Stimulated activated CD4-positive, alpha-beta T cell treated with anti-CD3 and anti-CD28 coated beads, TNF-alpha, amount 100 ng/mL, for 1 hour (primary cell): ENCODE results near the gene CACNA1E.
"Not testable (repeated sequence)": the region's sequence is repeated elsewhere in the genome, so short reads cannot be mapped to it uniquely, and the experiment has no call there.

Source experiments
- DNase-seq, 3 donors: peaks; one replicate each; pipeline ENCODE4 v3.0.0-alpha.2; 2020; ENCODE audit warnings: low read depth in 3 of 3, low spot score in 1 of 3

Gene CACNA1E

DNA sequence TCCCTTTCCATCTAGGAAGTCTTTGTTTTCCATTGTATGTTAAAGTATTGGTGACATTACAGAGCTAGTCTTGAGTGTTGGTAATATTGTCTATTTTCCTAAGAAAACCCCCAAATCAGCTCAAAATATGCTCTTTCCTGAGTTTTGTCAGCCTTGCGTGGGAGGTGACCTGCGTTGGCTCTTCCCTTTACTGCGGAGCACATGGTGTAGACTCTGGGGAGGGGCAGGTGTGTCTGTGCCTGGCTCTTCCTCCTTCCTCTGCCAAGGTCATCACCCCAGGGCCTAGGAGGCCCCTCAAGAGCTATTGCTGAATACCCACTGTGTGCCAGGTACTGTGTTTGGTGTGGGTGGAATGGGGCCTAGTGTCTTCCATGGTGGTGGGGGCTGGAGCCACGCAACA is 33.4 kb downstream of the CACNA1E start:
- DNase-seq = no peak

DNA sequence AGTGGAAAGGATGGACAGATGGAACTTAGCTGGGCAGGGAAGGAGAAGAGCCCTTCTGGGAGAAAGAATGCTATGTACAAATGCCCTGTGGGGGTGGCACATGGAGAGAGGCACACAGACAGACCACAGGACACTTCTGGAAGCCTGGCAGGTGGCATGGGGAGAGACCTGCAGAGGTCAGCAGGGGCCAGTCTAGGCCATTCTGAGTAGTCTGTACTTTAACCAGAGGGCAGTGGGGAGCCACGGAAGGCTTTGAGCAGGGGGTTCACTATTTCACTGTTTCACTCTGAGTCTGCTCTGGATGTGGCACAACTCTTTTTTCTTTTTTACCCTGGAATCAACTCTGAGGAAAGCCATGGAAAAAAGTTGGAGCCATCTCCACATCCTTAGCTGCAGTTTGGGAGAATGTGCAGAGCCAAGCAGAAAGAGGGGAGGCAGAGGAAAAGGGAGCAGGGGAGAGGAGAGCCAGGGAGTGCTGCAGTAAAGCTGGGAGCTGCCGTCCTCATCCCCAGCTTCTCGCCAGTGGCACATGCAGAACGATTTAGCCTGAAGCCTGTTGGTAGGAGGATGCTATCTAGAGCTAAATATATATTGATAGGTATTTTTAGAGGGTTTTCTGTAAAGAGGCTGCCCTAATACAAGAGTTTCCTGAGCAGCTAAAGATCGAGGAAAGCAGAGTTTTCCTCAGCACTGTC is 34.0 kb downstream of the CACNA1E start:
- DNase-seq = no peak

DNA sequence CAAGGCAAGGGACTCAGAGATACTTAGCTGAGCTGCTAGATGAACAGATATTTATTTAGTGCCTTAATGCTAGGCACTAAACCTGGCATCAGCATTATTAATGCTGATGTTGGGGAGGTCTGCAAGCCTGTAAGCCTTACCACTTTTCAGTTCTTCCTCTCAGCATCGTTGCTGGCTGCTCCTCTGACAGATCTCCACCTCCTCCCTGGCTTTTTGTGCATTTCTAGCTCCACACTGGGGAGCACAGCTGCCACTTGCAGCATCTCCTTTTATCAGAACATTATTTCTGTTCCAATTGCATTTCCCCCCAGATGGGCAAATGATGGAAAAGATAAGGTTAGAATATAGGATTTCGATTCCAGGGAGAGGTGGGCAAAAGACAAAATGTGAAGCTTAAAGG is 34.8 kb downstream of the CACNA1E start:
- no peak for DNase-seq

DNA sequence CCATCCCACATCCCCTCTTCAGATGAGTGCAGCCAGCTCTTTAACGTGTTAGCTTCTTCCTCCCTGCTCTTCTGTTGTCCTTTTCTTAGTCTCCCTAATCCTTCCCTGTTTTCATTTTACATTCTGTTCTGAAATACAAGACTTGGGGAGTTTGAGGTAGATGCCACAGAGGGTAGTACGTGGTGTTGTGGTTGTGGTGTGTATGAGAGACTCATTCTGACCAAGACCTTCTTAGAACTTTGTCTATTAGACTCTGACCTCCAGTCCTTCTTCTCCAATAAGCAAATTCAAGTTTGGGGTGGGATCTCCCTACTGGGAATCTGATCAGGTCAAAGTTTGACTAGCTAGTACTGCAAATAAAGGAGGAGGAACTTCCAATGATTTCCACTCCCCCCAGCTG is 39.5 kb downstream of the CACNA1E start:
- DNase-seq = no peak

DNA sequence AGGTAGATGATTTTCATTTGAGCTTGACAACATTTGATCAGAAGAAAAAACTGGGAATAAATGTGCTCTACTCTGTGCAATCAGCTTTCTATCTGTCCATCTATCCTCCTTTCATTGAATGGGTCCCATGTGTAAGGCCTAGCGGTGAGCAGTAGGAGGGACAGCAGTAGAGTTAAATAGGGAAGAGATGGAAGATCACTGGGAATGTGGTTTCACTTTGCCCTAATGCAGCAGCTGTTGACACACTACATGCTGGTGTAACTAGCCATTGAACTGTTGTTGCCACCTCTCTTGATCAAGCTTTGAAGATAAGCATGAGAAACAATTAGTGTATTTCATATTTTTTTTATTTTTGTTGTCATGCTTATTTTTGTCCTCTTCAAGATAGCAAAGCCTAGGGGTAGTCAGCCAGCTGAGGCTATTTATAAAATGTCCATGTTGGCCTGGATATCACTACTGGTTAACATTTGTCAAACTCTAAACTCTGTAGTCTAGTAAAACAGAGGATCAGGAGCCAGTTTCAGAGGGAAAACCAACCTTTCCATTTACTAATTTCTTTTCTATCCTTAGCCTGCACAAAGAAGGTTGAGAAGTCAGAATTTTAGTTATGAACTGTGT is 41.9 kb downstream of the CACNA1E start:
- no peak for DNase-seq

DNA sequence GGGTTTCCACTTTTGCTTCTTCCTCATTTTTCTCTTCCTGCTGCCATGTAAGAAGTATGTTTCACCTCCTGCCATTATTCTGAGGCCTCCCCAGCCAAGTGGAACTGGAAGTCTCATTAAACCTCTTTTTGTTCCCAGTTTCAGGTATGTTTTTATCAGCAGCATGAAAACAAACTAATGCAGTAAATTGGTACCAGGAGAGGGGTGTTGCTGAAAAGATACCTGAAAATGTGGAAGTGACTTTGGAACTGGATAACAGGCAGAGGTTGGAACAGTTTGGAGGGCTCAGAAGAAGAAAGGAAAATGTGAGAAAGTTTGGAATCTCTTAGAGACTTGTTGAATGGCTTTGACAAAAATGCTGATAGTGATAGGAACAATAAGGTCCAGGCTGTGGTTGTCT is 44.9 kb downstream of the CACNA1E start:
- not testable (repeated sequence) for DNase-seq

DNA sequence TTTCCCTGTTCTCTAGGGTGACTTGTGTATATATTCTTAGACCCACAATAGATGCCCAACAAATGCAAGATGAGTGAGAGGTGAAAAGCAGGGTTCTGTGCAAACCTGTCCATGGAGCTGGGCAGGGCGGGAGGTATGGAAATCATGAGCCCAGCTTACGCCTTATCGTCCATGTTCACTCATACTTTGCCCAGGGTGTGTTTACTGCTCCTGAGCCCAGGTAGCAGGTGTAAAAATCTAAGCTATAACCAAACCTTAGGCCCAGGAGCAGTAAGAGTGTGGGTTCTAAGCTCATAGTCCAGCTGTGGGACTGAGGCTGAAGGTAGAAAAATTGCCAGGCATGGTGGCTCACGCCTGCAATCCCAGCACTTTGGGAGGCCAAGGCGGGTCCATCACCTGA is 48.1 kb downstream of the CACNA1E start:
- DNase-seq = no peak

DNA sequence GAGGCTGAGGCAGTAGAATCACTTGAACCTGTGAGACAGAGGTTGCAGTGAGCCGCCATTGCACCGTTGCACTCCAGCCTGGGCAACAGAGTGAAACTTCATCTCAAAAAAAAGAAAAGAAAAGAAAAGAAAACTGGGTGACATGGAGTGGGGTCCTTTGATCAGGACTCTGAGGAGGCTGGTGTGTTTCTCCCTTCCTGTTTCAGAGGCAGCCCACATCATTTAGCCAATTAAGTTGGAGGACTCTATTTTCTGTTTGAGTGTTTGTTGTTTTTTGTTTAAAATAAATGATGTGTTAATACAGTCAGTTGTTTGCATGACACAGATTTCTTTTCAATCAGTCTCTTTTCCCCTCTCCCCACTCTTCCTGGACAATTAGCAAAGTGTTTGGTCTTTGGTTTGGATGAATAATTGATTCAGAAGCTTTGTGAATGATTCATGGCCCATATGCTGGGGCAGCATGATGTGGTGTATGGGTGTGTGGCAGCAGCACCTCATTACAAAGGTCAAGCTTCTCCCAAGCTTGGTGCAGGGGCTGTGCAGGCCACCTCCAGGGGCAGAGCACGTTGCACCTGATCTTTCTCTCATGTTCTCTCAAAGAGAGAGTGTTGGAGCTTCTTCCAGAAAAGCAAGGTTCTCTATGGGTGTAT is 48.8 kb downstream of the CACNA1E start:
- DNase-seq = no peak

DNA sequence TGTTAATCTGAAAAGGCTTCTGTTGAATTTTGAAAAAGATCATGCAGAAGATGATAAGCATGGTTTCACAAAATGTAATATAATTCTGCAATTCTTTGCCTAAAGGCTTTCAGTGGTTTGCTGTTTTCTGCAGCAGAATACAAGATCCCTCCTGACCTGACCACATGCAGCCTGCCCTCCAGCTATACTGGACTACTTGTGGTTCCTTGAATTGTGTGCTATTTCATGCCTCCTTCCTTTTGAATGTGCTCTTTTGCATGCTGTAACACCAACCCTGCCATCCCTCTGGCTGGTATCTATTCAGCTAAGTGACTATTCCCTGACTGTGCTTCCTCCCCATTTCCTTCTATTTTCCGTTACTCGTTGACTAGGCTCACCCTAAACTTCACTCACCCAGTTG is 55.5 kb downstream of the CACNA1E start:
- no peak for DNase-seq

DNA sequence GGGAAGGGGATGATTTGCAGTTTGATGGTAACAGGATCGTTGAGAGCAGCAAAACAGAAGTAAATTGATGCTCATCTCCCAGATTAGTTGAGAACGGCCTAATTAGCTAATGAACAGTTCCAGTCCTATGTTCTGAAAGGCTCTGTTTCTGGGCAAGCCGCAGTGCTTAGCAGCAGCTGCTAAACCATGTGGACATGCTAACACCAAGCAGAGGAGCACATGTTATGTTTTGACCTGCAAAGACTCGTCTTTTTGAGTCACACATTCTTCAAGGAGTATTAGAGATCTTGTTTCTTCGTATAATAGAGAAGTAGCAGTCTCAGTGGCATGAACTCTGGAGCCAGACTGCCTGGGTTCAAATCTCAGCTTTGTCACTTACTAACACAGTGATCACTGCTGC is 58.1 kb downstream of the CACNA1E start:
- DNase-seq = no peak

DNA sequence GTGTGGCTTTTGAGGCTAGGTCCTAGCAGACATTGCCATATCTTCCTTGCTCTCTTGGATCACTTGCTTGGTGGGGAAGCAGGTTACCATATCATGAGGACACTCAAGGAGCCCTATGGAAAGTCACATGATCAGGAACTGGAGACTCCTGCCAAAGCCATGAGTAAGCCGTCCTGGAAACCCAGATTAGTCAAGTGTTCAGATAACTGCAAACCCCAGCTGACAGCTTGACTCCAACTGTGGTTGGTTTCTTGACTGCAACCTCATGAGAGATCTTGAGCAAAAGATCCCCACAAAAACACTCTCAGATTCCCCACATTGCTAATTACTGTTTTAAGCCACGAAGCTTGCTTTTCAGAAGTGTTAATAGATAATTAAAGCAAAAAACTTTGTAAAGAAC is 58.6 kb downstream of the CACNA1E start:
- DNase-seq = no peak

DNA sequence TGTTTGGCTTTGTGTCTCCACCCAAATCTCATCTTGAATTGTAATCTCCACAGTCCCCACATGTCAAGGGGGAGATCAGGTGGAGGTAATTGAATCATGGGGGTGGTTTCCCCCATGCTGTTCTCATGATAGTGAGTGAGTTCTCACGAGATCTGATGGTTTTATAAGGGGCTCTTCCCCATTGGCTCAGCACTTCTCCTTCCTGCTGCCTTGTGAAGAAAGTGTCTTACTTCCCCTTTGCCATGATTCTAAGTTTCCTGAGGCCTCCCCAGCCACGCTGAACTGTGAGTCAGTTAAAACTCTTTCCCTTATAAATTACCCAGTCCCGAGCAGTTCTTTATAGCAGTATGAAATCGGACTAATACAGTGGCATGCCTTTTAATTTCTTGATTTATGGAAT is 59.1 kb downstream of the CACNA1E start:
- DNase-seq = not testable (repeated sequence)

DNA sequence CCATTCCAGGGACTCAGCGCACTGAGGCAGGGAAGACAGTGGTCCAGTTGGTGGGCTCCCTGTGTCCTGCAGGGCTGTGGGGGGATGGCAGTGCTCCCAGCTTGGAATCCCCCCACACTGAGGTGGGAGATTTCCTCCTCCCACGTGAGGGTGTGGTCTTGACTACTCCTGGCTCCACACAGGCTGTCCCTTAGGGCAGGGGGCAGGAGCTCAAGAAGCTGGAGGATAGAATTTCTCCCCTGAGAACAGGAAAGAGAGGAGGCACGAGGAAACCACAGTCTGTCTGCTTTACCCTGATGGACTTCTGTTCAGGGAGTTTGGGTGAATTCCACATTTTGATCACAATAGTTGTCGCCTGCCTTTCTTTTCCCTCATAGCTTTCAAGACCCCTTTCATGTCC is 62.1 kb downstream of the CACNA1E start:
- DNase-seq = no peak

DNA sequence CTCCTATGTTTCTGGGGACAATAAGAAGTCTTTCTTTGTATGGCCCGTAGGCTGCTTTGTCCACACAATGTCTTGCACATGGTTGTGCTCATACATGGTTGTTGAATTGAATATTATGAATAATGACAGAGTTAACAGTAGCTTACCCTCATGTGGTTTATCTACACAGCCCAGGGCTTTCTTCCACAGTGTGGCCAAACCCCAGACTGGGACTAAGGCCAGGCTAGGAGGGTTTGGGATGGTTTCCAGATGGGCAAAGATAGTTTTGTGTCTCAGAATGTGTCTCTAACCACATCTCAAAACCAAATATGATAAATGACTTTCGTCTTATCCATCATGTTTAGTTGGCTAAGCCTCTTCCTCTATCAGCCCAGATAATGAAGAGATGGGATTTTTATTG is 65.2 kb downstream of the CACNA1E start:
- no peak for DNase-seq

DNA sequence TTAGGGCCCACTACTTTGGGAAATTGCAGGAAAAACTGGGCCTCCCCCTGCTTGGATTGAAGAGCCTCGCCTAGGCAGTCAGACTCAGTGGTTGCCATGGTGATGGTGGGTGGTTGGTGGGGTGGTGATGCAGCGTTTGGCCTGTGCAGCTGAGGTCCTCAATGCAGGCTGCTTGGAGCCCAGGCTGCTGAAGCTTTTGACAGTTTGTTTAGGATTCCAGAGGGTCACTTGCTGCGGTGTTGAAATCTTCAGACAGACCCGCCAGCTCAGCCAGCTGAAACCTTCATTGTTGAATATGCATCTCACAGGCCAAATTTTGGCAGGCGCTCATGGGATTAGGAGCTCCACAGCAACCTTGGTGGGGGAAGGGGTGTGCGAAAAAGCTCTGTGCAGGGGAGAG is 67.9 kb downstream of the CACNA1E start:
- no peak for DNase-seq

DNA sequence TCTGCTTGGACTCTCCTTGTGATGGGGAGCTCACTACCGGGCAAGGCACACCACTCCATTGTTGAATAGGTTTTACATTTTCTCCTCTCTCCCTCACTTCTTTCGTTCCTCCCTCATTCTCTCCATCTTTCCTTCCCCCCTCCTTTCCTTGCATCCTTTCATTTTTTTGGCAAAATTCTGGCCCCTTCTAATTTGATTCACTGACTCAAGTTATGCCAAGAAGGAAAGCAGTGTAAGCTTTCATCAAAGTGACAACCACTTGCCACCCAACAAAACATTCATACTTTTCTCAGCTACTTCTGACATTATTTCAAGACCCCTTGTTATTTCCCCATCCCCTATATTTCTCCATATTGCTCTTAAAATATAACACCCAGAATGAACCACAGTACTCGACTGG is 68.4 kb downstream of the CACNA1E start:
- no peak for DNase-seq

DNA sequence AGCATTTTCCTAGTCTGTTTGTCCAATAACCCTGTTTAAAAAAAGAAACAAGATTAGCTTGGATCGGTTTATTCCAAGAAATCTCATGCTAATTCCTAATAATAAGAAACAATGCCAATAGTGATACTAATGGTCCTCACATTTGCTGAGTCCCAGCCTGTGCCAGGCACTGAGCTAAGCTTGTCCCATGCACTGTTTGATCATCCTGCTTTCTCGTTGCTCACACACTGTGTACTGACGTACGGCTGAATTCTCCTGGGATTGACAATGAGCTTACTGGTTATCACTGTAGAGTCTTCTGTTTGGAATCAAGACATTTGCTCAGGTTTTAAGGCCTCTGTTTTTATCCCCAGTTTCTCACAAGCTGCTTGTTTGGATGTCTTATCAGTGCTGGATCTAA is 71.1 kb downstream of the CACNA1E start:
- DNase-seq = no peak

DNA sequence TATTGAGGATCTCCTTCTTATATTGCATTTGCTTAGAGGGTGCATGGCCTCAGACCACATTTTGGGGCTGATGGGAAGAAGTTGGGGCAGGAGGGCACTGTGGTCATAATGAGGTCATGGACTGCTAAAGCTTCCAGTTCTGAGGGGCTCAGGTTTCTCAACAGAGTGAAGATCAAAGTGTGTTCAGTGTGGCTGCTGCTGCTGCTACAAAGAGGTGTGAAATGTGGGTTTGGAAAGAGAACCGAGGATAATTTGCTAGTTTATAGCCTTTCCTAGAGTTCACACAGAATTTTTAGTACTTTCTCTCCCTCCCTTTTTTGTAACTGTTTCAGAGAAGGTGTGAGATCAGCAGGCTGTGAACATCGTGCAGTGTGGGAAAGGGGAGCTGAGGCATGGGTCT is 73.3 kb downstream of the CACNA1E start:
- no peak for DNase-seq

DNA sequence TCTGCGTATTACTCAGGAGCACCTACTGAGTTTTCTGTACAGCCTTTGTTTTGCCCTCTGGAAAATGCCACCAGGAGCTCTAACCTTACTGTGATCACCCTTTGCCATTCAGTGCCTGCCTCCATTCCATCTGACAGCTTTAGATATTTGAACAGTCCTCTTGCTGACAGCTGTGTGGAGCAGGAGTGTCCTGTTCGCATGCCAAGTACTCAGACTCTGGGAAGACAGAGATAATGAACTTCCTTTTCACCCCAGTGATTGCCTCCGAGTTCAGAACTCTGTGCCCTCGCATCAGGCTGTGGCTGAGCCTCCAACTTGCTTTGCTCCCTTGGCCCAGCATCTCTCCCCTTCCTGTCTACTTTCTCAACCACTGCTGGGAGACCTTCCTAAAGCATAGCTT is 74.0 kb downstream of the CACNA1E start:
- DNase-seq = no peak

DNA sequence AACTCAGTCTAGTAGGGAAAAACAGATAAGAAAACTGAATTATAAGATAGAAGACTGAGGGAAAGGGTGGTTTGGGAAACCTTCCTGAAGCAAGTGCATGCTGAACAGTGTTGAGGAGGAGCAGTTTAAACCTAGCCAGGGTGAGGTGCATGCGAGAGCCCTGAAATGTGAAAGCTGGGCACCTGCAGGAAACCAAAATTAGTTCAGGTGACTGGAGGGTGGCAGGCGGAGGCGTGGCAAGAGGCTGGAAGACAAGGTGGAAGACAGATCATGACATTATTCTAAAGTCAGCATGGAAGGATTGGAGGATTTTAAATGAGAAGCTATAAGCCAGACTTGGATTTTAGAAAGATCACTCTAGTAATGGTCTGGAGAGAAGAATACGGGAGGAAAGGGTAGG is 75.1 kb downstream of the CACNA1E start:
- DNase-seq = no peak

DNA sequence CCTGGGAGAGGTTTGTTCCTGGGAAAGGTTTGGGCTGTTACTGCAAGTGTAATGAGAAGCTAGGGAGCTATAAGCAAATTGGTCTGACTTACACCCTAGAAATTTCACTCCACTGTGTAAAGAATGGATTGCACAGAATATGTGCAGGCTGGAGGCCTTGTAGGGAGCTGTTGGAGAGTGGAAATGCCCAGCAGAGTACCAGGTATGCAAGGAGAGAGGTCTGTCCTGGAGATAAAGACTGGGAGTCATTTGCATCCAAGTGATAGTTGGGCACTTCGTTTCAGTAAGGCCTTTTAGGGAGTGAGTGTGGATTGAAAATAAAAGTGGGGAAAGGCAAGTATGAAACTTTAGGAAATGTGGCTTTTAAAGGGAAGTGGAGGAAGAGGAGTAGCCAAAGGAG is 75.8 kb downstream of the CACNA1E start:
- no peak for DNase-seq

DNA sequence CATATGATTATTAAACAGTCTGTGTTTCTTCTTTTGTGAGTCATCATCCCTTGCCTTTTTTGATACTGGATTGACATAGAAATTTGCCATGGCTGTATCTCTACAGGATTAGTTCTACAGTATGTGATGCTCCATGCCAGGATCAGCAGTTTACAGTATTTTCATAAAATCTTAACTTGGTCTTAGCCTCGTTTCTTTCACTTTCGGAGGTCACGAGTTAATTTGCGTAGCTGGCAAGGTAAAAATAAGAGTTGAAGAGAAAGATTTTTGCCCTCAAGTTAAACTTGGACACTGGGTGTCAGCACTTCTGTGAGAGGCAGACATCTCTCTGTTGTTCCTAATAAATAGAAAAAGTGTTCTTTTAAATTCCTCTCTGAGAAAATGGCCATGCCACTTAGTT is 79.1 kb downstream of the CACNA1E start:
- no peak for DNase-seq

DNA sequence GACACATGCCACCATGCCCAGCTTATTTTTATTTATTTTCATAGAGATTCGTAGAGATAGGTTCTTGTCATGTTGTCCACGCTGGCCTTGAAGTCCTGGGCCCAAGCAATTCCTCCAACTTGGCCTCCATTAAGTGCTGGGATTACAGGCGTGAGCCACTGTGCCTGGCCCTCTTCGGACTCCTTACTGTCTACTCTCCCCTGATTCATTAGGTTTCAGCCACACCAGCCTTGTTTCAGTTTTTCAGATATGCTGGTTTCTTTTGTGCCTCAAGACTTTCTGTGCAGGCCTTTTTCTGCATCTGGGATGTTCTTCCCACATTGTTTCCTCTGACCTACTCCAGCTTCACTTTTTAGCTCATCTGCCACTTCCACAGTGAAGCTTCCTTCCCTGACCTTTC is 85.4 kb downstream of the CACNA1E start:
- no peak for DNase-seq
